OCI-LY7 (cell line): ENCODE data around the gene SMC6. TPM values are rescaled to one million over a fixed set of nuclear protein-coding genes. Genes with fewer than 3 reads are reported as not detected.

Experiments
- BruUV-seq: library from RNA; stranded (reverse); fragments of 400-500 nt; replicated peaks from 2 replicates; lab custom pipeline; 2021; lab: Mats Ljungman, UMichigan
- CTCF ChIA-PET: fragments of 300-600 bp; sonication (Branson Sonifier 250); formaldehyde crosslinking; loops from one replicate; lab custom pipeline; 2022; ENCODE audit warnings: antibody characterized with exemption; ENCODE audit not compliant: unreplicated experiment; lab: Charles Lee
- POLR2A ChIA-PET: fragments of 300-600 bp; sonication (Branson Sonifier 250); formaldehyde crosslinking; loops from one replicate; lab custom pipeline; 2022; ENCODE audit warnings: antibody characterized with exemption; lab: Charles Lee
- DNase-seq: peaks from one replicate; pipeline ENCODE4 v3.0.0-alpha.2; 2015; ENCODE audit warnings: low spot score
- H2AFZ ChIP-seq: fragments of 200-600 bp; sonication (generic), shearing (Covaris generic); 2 replicates; pipeline ENCODE4 v1.6.1; 2014; ENCODE audit warnings: mild to moderate bottlenecking, antibody characterized with exemption, low read length, moderate library complexity
- H3K27ac ChIP-seq: fragments of 200-600 bp; sonication (generic); 2 replicates; pipeline ENCODE4 v1.5.1; 2014; ENCODE audit warnings: mixed run types, low read depth, mild to moderate bottlenecking, moderate library complexity, low read length, inconsistent platforms; ENCODE audit not compliant: poor library complexity, severe bottlenecking
- H3K36me3 ChIP-seq: fragments of 200-600 bp; sonication (generic); 2 replicates; pipeline ENCODE4 v1.6.1; 2014; ENCODE audit warnings: mild to moderate bottlenecking, antibody characterized with exemption, low read length, moderate library complexity, mixed read lengths; ENCODE audit not compliant: insufficient read depth
- H3K4me1 ChIP-seq: fragments of 200-600 bp; sonication (generic); 2 replicates; pipeline ENCODE4 v1.5.1; 2014; ENCODE audit warnings: mild to moderate bottlenecking, low read length; ENCODE audit not compliant: insufficient read depth, poor library complexity, severe bottlenecking
- H3K4me2 ChIP-seq: fragments of 200-600 bp; sonication (generic); 2 replicates; pipeline ENCODE4 v1.6.1; 2014; ENCODE audit warnings: mild to moderate bottlenecking, low read length
- H3K4me3 ChIP-seq: fragments of 200-600 bp; sonication (generic); 2 replicates; pipeline ENCODE4 v1.5.1; 2014; ENCODE audit warnings: mild to moderate bottlenecking, low read depth, low read length; ENCODE audit not compliant: poor library complexity, severe bottlenecking
- H3K79me2 ChIP-seq: fragments of 200-600 bp; sonication (generic); 2 replicates; pipeline ENCODE4 v1.6.1; 2016; ENCODE audit warnings: low read depth, mild to moderate bottlenecking, low read length, moderate library complexity, mixed read lengths; ENCODE audit not compliant: insufficient read depth
- H3K9me2 ChIP-seq: fragments of 200-600 bp; sonication (generic); 2 replicates; pipeline ENCODE4 v1.6.1; 2016; ENCODE audit warnings: mild to moderate bottlenecking, low read length, mixed read lengths; ENCODE audit not compliant: insufficient read depth
- H3K9me3 ChIP-seq: fragments of 200-600 bp; sonication (generic); 2 replicates; pipeline ENCODE4 v1.6.1; 2014; ENCODE audit warnings: mild to moderate bottlenecking, mixed run types, low read length, mixed read lengths
- H4K20me1 ChIP-seq: fragments of 200-600 bp; sonication (generic); 2 replicates; pipeline ENCODE4 v1.6.1; 2014; ENCODE audit warnings: mild to moderate bottlenecking, antibody characterized with exemption, low read length, moderate library complexity, mixed read lengths; ENCODE audit not compliant: insufficient read depth
- CTCF ChIP-seq: fragments of 200-600 bp; sonication (generic); conservative IDR thresholded peaks from 2 replicates; pipeline ENCODE4 v1.5.1; 2014; ENCODE audit warnings: mild to moderate bottlenecking, antibody characterized with exemption, low read length, moderate library complexity, mixed read lengths
- EZH2phosphoT487 ChIP-seq: fragments of 200-600 bp; sonication (generic); IDR thresholded peaks from 2 replicates; pipeline ENCODE4 v1.6.1; 2018; ENCODE audit warnings: low read depth, borderline replicate concordance, mild to moderate bottlenecking, mixed run types, antibody characterized with exemption, low read length, moderate library complexity, mixed read lengths
- intact Hi-C: fragments of 100-400 bp; cut with micrococcal nuclease; formaldehyde crosslinking; loops from one replicate; pipeline ENCODE4 v1.10.0; 2022; ENCODE audit not compliant: unreplicated experiment
- total RNA-seq, 2 experiments: library from RNA; depleted of rRNA in 1 of 2; stranded (reverse); fragments of >200 nt in 1 of 2; shearing (Covaris generic) in 1 of 2; gene quantifications; 2 replicates each; pipeline ENCODE4 v1.2.3, GENCODE V29; 2014 to 2022

Gene SMC6
- total RNA-seq, 2 experiments from 2014 or later: 37.0 to 62.4 TPM

- no TSS peak for BruUV-seq
- Histone ChIP-seq H3K27ac (no peak overlapping the region), H2AFZ (no peak overlapping the region), H3K79me2 (peaks cover 4% of the 10 kb centered on the region; the same call in 1 of the 2 replicates), H3K9me3 (no peaks in the 10 kb centered on the region), H3K4me1 (no peaks in the 10 kb centered on the region), H3K4me3 (no peak overlapping the region), H4K20me1 (no peaks in the 10 kb centered on the region), H3K9me2 (no peaks in the 10 kb centered on the region), H3K36me3 (peaks cover 94% of the 10 kb centered on the region), H3K4me2 (no peak overlapping the region)
- POLR2A ChIA-PET: interaction anchor here (0.6 to 2.0 kb wide), 6 partner anchors 8 to 90 kb away, joined by 3 to 7 read pairs (median 4); no protein-coding TSS in a partner anchor
- intact Hi-C loops: no loop called here
- TF ChIP-seq CTCF (no peak), EZH2phosphoT487 (no peak)
- CTCF ChIA-PET: interaction anchor here (0.5 kb wide), 1 partner anchor 33 kb away, joined by 6 read pairs; no protein-coding TSS in a partner anchor
- no peak for DNase-seq
Measured at GRCh38 chr2:17772532-17772931, 18.9 kb upstream of the SMC6 start.

GRCh38 chr2:17771956-17772355, 18.3 kb upstream of the SMC6 start:
- Histone ChIP-seq H3K36me3 (peaks cover 95% of the 10 kb centered on the region), H3K4me3 (no peak overlapping the region)

More at GRCh38 chr2:17771956-17772355, 18.3 kb upstream of the SMC6 start:
- Histone ChIP-seq H2AFZ (no peak overlapping the region), H3K9me3 (no peaks in the 10 kb centered on the region), H4K20me1 (no peaks in the 10 kb centered on the region), H3K79me2 (peaks cover 7% of the 10 kb centered on the region; the same call in 1 of the 2 replicates), H3K27ac (no peak overlapping the region), H3K9me2 (no peaks in the 10 kb centered on the region), H3K4me2 (no peak overlapping the region), H3K4me1 (no peaks in the 10 kb centered on the region)
- CTCF ChIA-PET: no interaction called here
- TF ChIP-seq EZH2phosphoT487 (no peak), CTCF (no peak)
- POLR2A ChIA-PET: interaction anchor here (0.9 to 2.0 kb wide), 4 partner anchors 9 to 89 kb away, joined by 3 to 7 read pairs (median 4); no protein-coding TSS in a partner anchor
- intact Hi-C loops: no loop called here
- no peak for DNase-seq
- no TSS peak for BruUV-seq
